Measurements from ENCODE around the gene RXFP2.

The RXFP2 gene

GRCh38 chr13:31835932-31836331, 96.6 kb downstream of the RXFP2 start:
- no peak for DNase-seq

GRCh38 chr13:31843044-31843443, 103.7 kb downstream of the RXFP2 start:
- DNase-seq = no peak

GRCh38 chr13:31846182-31846938, 107.0 kb downstream of the RXFP2 start:
- peak; percentile 49 for DNase-seq

- DNase-seq = no peak
Observed at GRCh38 chr13:31846961-31847752, 107.8 kb downstream of the RXFP2 start.

- no peak for DNase-seq
Observed at GRCh38 chr13:31848621-31849020, 109.3 kb downstream of the RXFP2 start.

GRCh38 chr13:31849206-31849605, 109.9 kb downstream of the RXFP2 start:
- no peak for DNase-seq

GRCh38 chr13:31850041-31850555, 110.8 kb downstream of the RXFP2 start:
- DNase-seq = no peak

GRCh38 chr13:31851216-31851615, 111.9 kb downstream of the RXFP2 start:
- no peak for DNase-seq

Measured in KG1 (cell line).